ENCODE data around the gene SHROOM3. TPM values are rescaled to one million over a fixed set of nuclear protein-coding genes. Genes with fewer than 3 reads are reported as not detected.

The SHROOM3 gene
- total RNA-seq, 1 donor: 18.0 TPM

DNA sequence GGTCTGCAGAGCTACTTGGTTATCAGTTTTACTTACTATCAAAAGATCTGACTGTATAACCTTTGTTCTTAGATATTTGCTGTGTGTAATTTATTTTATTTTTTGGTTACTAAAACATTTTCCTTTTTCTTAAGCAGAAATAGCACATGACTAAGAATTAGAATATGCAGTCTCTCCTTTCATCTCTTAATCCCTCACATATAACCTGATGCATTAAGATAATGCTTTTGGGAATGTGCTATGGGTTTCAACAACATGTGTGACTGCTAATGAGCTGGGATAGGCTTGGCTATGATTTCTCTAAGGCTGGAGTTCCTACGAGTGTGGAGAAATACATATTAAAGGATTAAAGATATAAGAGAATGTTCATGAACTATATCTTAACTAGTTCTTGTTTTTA is 41.5 kb downstream of the SHROOM3 start:
- no peak for DNase-seq (ENCODE audit: low read depth)
- H3K4me3 ChIP-seq (ENCODE audit: low read depth, low read length): no peak overlapping the region
- TF ChIP-seq, protein P1, sequence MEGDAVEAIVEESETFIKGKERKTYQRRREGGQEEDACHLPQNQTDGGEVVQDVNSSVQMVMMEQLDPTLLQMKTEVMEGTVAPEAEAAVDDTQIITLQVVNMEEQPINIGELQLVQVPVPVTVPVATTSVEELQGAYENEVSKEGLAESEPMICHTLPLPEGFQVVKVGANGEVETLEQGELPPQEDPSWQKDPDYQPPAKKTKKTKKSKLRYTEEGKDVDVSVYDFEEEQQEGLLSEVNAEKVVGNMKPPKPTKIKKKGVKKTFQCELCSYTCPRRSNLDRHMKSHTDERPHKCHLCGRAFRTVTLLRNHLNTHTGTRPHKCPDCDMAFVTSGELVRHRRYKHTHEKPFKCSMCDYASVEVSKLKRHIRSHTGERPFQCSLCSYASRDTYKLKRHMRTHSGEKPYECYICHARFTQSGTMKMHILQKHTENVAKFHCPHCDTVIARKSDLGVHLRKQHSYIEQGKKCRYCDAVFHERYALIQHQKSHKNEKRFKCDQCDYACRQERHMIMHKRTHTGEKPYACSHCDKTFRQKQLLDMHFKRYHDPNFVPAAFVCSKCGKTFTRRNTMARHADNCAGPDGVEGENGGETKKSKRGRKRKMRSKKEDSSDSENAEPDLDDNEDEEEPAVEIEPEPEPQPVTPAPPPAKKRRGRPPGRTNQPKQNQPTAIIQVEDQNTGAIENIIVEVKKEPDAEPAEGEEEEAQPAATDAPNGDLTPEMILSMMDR (IDR thresholded peaks at IDR 0.05; ENCODE audit: insufficient read depth, low read length): no peak

DNA sequence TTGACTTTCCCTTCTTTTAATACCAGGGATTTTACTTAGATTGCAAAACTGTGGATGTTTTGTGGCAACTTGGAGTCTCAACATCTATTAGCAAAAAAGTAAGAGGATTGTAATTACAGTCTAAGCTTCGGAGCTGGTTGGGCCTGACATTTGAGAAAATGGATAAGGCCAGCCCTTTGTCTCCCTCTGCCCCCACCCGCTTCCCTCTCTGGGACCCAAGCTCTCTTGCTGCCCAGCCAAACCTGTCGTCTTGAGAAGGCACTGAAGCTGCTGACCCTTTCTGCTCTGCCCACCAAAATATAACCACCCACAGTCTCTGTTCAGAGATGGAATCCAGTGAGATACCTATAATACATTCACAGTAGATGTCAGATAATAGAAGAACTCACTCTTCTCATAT is 49.6 kb downstream of the SHROOM3 start:
- no peak overlapping the region for H3K4me3 ChIP-seq (ENCODE audit: low read depth, low read length)
- TF ChIP-seq, protein P1 (IDR thresholded peaks at IDR 0.05; ENCODE audit: insufficient read depth, low read length): no peak
- DNase-seq (ENCODE audit: low read depth): no peak

DNA sequence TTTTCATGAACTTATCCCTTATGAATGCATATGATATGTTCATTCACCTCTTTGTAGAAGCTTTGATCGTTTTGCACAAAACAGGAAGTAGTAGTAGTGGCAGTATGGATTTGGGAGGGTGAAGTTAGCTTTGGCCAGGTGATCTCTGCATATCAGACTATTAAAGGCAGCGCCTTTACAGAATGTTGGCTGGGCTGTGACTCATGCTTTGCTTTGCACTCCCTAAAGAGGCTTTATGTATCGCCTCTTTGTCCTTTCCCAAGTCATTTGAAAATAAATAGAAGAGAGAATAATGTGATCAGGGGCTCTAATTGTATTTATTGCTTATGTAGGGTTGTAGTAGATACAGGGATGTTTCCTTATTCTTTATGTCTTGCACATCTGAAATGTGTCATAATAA is 50.4 kb downstream of the SHROOM3 start:
- TF ChIP-seq, protein P1 (IDR thresholded peaks at IDR 0.05; ENCODE audit: insufficient read depth, low read length): no peak
- no peak for DNase-seq (ENCODE audit: low read depth)
- H3K4me3 ChIP-seq (ENCODE audit: low read depth, low read length): no peak overlapping the region

DNA sequence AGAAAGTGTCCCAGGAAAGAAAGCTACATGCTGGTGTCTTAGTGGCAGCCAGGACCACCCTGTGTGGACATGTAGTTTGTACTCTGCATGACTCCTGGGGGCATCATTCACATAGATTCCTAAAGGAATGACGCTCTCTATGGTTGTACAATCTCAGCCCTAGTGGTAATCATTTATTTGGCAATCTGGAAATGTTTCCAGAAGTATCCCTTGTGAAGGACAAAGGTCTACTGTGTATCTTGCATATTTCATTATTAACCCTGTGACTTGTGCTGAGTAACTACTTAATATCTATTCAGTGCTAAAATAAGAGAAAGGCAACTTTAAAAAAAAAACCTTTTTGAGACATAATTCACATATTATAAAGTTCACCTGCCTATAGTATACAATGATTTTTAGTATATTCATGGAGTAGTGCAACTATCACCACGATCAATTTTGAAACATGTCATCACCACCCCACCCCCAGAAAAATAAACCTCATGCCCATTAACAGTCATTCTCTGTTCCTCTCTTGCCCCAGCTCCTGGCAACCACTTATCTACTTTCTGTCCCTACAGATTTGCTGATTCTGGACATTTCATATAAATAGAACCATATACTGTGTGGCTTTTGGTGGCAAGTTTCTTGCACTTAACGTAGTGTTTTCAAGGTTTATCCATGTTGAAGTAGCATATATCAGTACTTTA is 51.7 kb downstream of the SHROOM3 start:
- no peak for DNase-seq (ENCODE audit: low read depth)
- H3K4me3 ChIP-seq (ENCODE audit: low read depth, low read length): no peak overlapping the region
- TF ChIP-seq, protein P1 (IDR thresholded peaks at IDR 0.05; ENCODE audit: insufficient read depth, low read length): no peak

DNA sequence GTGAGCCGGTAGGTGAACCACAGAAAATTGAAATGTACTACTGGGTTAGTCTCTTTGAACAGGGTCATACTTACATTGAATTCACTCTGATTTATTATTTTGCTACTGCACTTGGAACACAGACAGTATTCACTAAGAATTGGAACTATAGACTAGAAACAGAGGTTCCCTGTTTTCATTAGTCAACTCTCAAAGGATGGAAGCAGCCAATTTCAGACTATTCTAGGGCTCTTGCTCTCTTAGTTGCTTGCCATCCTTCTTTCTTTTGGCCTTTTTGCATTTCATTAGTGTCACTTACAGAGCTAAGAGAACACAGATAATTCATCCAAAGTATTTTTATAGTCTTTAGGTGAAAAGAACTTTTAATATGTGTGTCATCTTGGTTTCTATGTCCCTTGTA is 52.6 kb downstream of the SHROOM3 start:
- TF ChIP-seq, protein P1 (IDR thresholded peaks at IDR 0.05; ENCODE audit: insufficient read depth, low read length): no peak
- H3K4me3 ChIP-seq (ENCODE audit: low read depth, low read length): no peak overlapping the region
- DNase-seq (ENCODE audit: low read depth): no peak

DNA sequence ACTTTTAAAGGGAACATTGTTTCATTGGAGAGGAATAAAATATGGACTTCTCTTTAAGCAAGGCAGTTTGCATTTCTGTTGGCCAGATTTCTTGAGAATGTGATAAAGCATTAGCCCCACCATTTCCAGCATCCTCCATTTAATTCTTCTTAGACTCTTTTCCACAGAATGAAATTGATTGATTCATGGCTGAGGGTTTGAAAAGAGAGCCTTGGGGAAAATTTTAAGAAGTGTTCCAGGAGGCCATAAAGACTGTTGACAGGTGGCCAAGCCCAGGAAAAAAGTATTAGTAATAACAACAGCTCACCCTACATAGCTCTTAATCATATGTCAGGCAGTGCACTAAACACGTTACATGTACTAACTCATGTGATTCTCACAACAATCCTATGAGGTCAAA is 53.4 kb downstream of the SHROOM3 start:
- no peak overlapping the region for H3K4me3 ChIP-seq (ENCODE audit: low read depth, low read length)
- TF ChIP-seq, protein P1 (IDR thresholded peaks at IDR 0.05; ENCODE audit: insufficient read depth, low read length): no peak
- DNase-seq (ENCODE audit: low read depth): no peak
